ENCODE results near the gene HS3ST4. TPM values are rescaled to one million over a fixed set of nuclear protein-coding genes. Genes with fewer than 3 reads are reported as not detected.

HS3ST4 gene
- total RNA-seq, 1 experiment from 2014 or later = not detected

- in situ Hi-C loops (cut with HindIII; ENCODE audit: low pct_unique_long_range_greater_than_20kb, low sequenced_read_pairs) (no loop called here), intact Hi-C loops (cut with micrococcal nuclease; ENCODE audit: unreplicated experiment) (loop anchor here (5.0 kb wide), 1 partner anchor 640 kb away; no protein-coding TSS in a partner anchor)
- ChIA-PET POLR2A (no interaction called here), CTCF (no interaction called here)
- Histone ChIP-seq H3K4me1 (ENCODE audit: control insufficient read depth, insufficient read depth, low read length) (no peaks in the 10 kb centered on the region), H3K27ac (ENCODE audit: low read length) (no peak overlapping the region), H3K4me3 (ENCODE audit: low read depth in 2 of 2, low read length in 2 of 2) (no peak overlapping the region), H3K9me3 (ENCODE audit: control insufficient read depth, insufficient read depth, low read depth, low read length) (no peaks in the 10 kb centered on the region), H3K27me3 (ENCODE audit: control insufficient read depth, insufficient read depth, low read length) (no peaks in the 10 kb centered on the region), H3K36me3 (ENCODE audit: control insufficient read depth, insufficient read depth, low read length) (no peaks in the 10 kb centered on the region)
- no peak for TF ChIP-seq SIN3A (IDR thresholded peaks at IDR 0.05; ENCODE audit: borderline replicate concordance, insufficient read depth, low read depth, low read length)
- no peak for TF ChIP-seq CTCF (IDR thresholded peaks at IDR 0.05)
- DNase-seq (ENCODE audit: low read depth, low spot score) (no peak), ATAC-seq (no peak)
- no TSS peak for BruUV-seq (replicated peaks)
Observed at GRCh38 chr16:26016989-26017388, 325.2 kb downstream of the HS3ST4 start.

- ChIA-PET CTCF (no interaction called here), POLR2A (no interaction called here)
- H3K9me3 ChIP-seq (ENCODE audit: control insufficient read depth, insufficient read depth, low read depth, low read length) = no peaks in the 10 kb centered on the region
- no peak for DNase-seq (ENCODE audit: low read depth, low spot score)
- no peak for TF ChIP-seq CTCF (IDR thresholded peaks at IDR 0.05)
- TF ChIP-seq SIN3A (IDR thresholded peaks at IDR 0.05; ENCODE audit: borderline replicate concordance, insufficient read depth, low read depth, low read length) = no peak
- no peak for TF ChIP-seq REST (IDR thresholded peaks at IDR 0.05; ENCODE audit: insufficient read depth in 1 of 2, low read depth in 2 of 2, low read length in 1 of 2)
- TF ChIP-seq POLR2AphosphoS5 (IDR thresholded peaks at IDR 0.05; ENCODE audit: low read depth, low read length) = no peak
- TF ChIP-seq TCF7L2 (IDR thresholded peaks at IDR 0.05; ENCODE audit: low read depth, low read length) = no peak
- H3K27ac ChIP-seq (ENCODE audit: low read length) = no peak overlapping the region
- BruUV-seq (replicated peaks) = no TSS peak
- no peak overlapping the region for H3K4me3 ChIP-seq (ENCODE audit: low read depth in 2 of 2, low read length in 2 of 2)
- ATAC-seq = no peak
- no peaks in the 10 kb centered on the region for H3K36me3 ChIP-seq (ENCODE audit: control insufficient read depth, insufficient read depth, low read length)
- H3K4me1 ChIP-seq (ENCODE audit: control insufficient read depth, insufficient read depth, low read length) = no peaks in the 10 kb centered on the region
- H3K27me3 ChIP-seq (ENCODE audit: control insufficient read depth, insufficient read depth, low read length) = no peaks in the 10 kb centered on the region
- in situ Hi-C loops (cut with HindIII; ENCODE audit: low pct_unique_long_range_greater_than_20kb, low sequenced_read_pairs) = no loop called here
- intact Hi-C loops (cut with micrococcal nuclease; ENCODE audit: unreplicated experiment) = loop anchor here (5.0 kb wide), 1 partner anchor 642 kb away; no protein-coding TSS in a partner anchor
Observed at GRCh38 chr16:26019381-26020242, 327.9 kb downstream of the HS3ST4 start.

Measured in Panc1 (cell line).